IPS-NIHi7 (cell line): ENCODE data around the gene NR4A2.

Source experiments
- DNase-seq: peaks from one replicate; pipeline ENCODE4 v3.0.0; 2012; ENCODE audit warnings: mixed read lengths; ENCODE audit errors: extremely low spot score

The NR4A2 gene

GRCh38 chr2:156340377-156340776 lies 7.9 kb upstream of the NR4A2 start:
- DNase-seq = no peak

GRCh38 chr2:156339865-156340264 lies 7.3 kb upstream of the NR4A2 start:
- DNase-seq = no peak

GRCh38 chr2:156339110-156339847 lies 6.8 kb upstream of the NR4A2 start:
- no peak for DNase-seq

GRCh38 chr2:156338578-156338977 lies 6.1 kb upstream of the NR4A2 start:
- no peak for DNase-seq

- DNase-seq = no peak
Measured at GRCh38 chr2:156334496-156335478, 2.3 kb upstream of the NR4A2 start.

GRCh38 chr2:156333951-156334495 lies 1.5 kb upstream of the NR4A2 start:
- DNase-seq = no peak

GRCh38 chr2:156333274-156333950 lies 891 bp upstream of the NR4A2 start:
- DNase-seq = no peak

GRCh38 chr2:156332284-156332533 lies 312 bp downstream of the NR4A2 start:
- DNase-seq = no peak

- no peak for DNase-seq
Measured at GRCh38 chr2:156331572-156332283, 793 bp downstream of the NR4A2 start.

GRCh38 chr2:156329927-156330726 lies 2.4 kb downstream of the NR4A2 start:
- no peak for DNase-seq

GRCh38 chr2:156329031-156329926 lies 3.2 kb downstream of the NR4A2 start:
- no peak for DNase-seq

- no peak for DNase-seq
Measured at GRCh38 chr2:156327835-156328695, 4.5 kb downstream of the NR4A2 start.

GRCh38 chr2:156326526-156327095 lies 5.9 kb downstream of the NR4A2 start:
- DNase-seq = no peak

GRCh38 chr2:156325688-156326525 lies 6.6 kb downstream of the NR4A2 start:
- no peak for DNase-seq

- DNase-seq = no peak
Measured at GRCh38 chr2:156323754-156324153, 8.8 kb downstream of the NR4A2 start.

GRCh38 chr2:156322686-156323231 lies 9.8 kb downstream of the NR4A2 start:
- no peak for DNase-seq

- DNase-seq = no peak
Measured at GRCh38 chr2:156322051-156322685, 10.4 kb downstream of the NR4A2 start.
